Breast epithelium (tissue), 3 donors: Measurements from ENCODE around the gene CAMTA1.

Experiments
- POLR2A ChIP-seq: fragments of 450-650 bp; IDR thresholded peaks from one replicate; pipeline ENCODE4 v1.6.1; 2016; ENCODE audit warnings: antibody characterized with exemption, mild to moderate bottlenecking, moderate library complexity
- POLR2AphosphoS5 ChIP-seq, 3 donors: sonication (generic); formaldehyde crosslinking; IDR thresholded peaks; one replicate each; pipeline ENCODE4 v1.6.1; 2017; ENCODE audit warnings: antibody characterized with exemption in 3 of 3
- TF ChIP-seq, protein P1 (sequence below), 3 donors: fragments of 450-650 bp; IDR thresholded peaks; one replicate each; pipeline ENCODE4 v1.5.1; 2016 to 2017; ENCODE audit warnings: antibody characterized with exemption in 3 of 3, mild to moderate bottlenecking in 3 of 3, moderate library complexity in 3 of 3

DNA sequence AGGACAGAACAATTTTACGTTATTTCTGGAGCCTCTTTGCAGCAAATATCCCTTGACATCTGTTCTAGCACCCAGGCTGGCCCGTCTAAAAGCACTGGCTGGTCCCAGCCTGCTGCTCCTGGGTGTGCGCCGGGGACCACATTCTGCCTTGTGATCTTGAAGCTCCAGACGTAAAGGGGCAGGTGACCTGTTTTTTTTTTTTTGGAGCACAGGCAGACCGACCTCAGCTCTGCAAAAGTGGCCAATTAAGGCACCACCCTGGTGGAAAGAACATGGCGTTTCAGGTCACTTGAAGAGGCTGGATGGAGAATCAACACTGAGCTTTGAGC lies 13.8 kb upstream of the CAMTA1 start:
- TF ChIP-seq POLR2A = no peak
- TF ChIP-seq, protein P1, sequence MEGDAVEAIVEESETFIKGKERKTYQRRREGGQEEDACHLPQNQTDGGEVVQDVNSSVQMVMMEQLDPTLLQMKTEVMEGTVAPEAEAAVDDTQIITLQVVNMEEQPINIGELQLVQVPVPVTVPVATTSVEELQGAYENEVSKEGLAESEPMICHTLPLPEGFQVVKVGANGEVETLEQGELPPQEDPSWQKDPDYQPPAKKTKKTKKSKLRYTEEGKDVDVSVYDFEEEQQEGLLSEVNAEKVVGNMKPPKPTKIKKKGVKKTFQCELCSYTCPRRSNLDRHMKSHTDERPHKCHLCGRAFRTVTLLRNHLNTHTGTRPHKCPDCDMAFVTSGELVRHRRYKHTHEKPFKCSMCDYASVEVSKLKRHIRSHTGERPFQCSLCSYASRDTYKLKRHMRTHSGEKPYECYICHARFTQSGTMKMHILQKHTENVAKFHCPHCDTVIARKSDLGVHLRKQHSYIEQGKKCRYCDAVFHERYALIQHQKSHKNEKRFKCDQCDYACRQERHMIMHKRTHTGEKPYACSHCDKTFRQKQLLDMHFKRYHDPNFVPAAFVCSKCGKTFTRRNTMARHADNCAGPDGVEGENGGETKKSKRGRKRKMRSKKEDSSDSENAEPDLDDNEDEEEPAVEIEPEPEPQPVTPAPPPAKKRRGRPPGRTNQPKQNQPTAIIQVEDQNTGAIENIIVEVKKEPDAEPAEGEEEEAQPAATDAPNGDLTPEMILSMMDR (IDR thresholded peaks at IDR 0.05) = no peak
- TF ChIP-seq POLR2AphosphoS5 (IDR thresholded peaks at IDR 0.05) = no peak
